ENCODE measurements around the gene PCDHGB7.
"Not testable (repeated sequence)": the region's sequence is repeated elsewhere in the genome, so short reads cannot be mapped to it uniquely, and the experiment has no call there.

PCDHGB7 gene

GRCh38 chr5:141413540-141414069, 3.9 kb upstream of the PCDHGB7 start:
- TF ChIP-seq CTCF (conservative IDR thresholded peaks at IDR 0.05; ENCODE audit: low read depth, low read length): no peak
- peak overlapping the region; percentile 57 for H3K4me3 ChIP-seq (ENCODE audit: low read depth, low read length)
- no peak for DNase-seq (ENCODE audit: low read depth)

GRCh38 chr5:141414548-141415274, 2.8 kb upstream of the PCDHGB7 start:
- not testable (repeated sequence) for DNase-seq (ENCODE audit: low read depth); H3K4me3 ChIP-seq (ENCODE audit: low read depth, low read length)

GRCh38 chr5:141415275-141415618, 2.2 kb upstream of the PCDHGB7 start:
- H3K4me3 ChIP-seq (ENCODE audit: low read depth, low read length); DNase-seq (ENCODE audit: low read depth): not testable (repeated sequence)

DNA sequence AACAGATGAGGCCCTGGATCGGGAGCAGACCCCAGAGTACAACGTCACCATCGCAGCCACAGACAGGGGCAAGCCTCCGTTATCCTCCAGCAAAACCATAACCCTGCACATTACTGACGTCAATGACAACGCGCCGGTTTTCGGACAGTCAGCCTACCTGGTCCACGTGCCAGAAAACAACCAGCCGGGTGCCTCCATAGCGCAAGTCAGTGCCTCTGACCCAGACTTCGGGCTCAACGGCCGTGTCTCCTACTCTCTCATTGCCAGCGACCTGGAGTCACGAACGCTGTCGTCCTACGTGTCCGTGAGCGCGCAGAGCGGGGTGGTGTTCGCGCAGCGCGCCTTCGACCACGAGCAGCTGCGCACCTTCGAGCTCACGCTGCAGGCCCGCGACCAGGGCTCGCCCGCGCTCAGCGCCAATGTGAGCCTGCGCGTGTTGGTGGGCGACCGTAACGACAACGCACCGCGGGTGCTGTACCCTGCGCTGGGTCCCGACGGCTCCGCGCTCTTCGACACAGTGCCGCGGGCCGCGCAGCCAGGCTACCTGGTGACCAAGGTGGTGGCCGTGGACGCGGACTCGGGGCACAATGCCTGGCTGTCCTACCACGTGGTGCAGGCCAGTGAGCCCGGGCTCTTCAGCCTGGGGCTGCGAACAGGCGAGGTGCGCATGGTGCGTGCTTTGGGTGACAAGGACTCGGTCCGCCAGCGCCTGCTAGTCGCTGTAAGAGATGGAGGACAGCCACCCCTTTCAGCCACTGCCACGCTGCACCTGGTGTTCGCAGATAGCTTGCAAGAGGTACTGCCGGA, 1.8 kb downstream of the PCDHGB7 start:
- no peak overlapping the region for H3K4me3 ChIP-seq (ENCODE audit: low read depth, low read length)
- TF ChIP-seq CTCF (conservative IDR thresholded peaks at IDR 0.05; ENCODE audit: low read depth, low read length): no peak
- no peak for DNase-seq (ENCODE audit: low read depth)

DNA sequence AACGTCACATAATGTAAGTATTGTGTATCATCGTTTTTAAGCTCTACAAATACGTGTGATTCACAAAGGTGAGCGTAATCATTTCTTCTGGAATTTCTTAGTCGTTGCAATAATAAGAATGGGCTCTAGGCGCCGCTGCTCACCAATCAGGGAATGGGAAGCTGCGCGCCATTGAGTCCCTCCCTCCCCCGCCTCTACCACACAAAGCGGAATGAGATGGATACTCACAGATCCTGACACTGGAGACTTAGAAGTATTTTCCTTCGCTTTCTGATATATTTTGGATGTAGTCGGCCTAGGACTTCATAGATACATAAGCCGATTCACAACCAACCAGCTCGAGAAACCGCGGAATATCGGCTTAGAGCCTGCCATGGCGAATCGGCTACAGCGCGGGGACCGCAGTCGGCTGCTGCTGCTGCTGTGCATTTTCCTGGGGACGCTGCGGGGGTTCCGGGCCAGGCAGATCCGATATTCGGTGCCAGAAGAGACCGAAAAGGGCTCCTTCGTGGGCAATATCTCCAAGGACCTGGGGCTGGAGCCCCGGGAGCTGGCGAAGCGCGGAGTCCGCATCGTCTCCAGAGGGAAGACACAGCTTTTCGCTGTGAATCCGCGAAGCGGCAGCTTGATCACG, 3.5 kb downstream of the PCDHGB7 start, which contains the start of gene PCDHGA11:
Gene PCDHGA11, plus strand, starts transcription at position 197 of the 634 bp plus-strand sequence. Its CDS starts 177 bp downstream, at position 374.
- H3K4me3 ChIP-seq (ENCODE audit: low read depth, low read length): peak within 1 kb of the TSS; percentile 55
- DNase-seq (ENCODE audit: low read depth): peak; percentile 69
- peak; percentile 71 for TF ChIP-seq CTCF (conservative IDR thresholded peaks at IDR 0.05; ENCODE audit: low read depth, low read length)

DNA sequence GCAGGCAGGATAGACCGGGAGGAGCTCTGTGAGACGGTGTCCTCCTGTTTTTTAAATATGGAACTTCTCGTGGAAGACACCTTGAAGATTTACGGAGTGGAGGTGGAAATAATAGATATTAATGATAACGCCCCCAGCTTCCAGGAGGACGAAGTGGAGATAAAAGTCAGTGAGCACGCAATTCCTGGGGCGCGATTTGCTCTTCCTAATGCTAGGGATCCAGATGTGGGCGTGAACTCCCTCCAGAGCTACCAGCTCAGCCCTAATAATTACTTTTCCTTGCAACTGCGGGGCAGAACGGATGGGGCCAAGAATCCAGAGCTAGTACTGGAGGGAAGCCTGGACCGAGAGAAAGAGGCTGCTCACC, 4.0 kb downstream of the PCDHGB7 start:
- H3K4me3 ChIP-seq (ENCODE audit: low read depth, low read length): peak overlapping the region; percentile 55
- no peak for DNase-seq (ENCODE audit: low read depth)
- TF ChIP-seq CTCF (conservative IDR thresholded peaks at IDR 0.05; ENCODE audit: low read depth, low read length): no peak

DNA sequence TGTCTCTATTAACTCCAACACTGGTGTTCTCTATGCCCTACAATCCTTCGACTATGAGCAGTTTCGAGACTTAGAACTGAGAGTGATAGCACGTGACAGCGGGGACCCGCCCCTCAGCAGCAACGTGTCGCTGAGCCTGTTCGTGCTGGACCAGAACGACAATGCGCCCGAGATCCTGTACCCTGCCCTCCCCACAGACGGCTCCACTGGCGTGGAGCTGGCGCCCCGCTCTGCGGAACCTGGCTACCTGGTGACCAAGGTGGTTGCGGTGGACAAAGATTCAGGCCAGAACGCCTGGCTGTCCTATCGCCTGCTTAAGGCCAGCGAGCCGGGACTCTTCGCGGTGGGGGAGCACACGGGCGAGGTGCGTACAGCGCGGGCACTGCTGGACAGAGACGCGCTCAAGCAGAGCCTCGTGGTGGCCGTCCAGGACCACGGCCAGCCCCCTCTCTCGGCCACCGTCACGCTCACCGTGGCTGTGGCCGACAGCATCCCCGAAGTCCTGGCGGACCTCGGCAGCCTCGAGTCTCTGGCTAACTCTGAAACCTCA, 5.3 kb downstream of the PCDHGB7 start:
- no peak for TF ChIP-seq CTCF (conservative IDR thresholded peaks at IDR 0.05; ENCODE audit: low read depth, low read length)
- no peak overlapping the region for H3K4me3 ChIP-seq (ENCODE audit: low read depth, low read length)
- no peak for DNase-seq (ENCODE audit: low read depth)
